Right renal cortex interstitium (tissue), 3 donors: ENCODE data around the gene GPI. TPM values are rescaled to one million over a fixed set of nuclear protein-coding genes. Genes with fewer than 3 reads are reported as not detected.
"Not testable (repeated sequence)": the region's sequence is repeated elsewhere in the genome, so short reads cannot be mapped to it uniquely, and the experiment has no call there.

ENCODE experiments used
- DNase-seq, 3 donors: peaks; one replicate each; pipeline ENCODE4 v3.0.0-alpha.2; 2013; ENCODE audit warnings: low read depth in 3 of 3, low spot score in 2 of 3
- polyA plus RNA-seq, 3 donors: library from polyadenylated mRNA; unstranded; fragments of 120-200 nt; gene quantifications; one replicate each; pipeline ENCODE4 v1.2.1, GENCODE V29; 2013; ENCODE audit not compliant: insufficient read length in 3 of 3

Gene GPI
- polyA plus RNA-seq, 3 donors, result 133 to 148 (median 143) TPM

DNA sequence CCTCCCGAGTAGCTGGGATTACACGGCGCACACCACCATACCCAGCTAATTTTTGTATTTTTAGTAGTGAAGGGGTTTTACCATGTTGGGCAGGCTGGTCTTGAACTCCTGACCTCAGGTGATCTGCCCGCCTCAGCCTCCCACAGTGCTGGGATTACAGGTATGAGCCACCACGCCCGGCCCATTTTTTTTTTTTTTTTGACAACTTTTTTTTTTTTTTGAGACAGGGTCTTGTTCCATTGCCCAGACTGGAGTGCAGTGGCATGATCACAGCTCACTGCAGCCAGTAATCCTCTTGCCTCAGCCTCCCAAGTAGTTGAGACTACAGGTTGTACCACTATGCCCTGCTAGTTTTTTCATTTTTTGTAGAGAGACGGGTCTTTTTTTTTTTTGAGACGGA lies 35.8 kb downstream of the GPI start:
- not testable (repeated sequence) for DNase-seq

DNA sequence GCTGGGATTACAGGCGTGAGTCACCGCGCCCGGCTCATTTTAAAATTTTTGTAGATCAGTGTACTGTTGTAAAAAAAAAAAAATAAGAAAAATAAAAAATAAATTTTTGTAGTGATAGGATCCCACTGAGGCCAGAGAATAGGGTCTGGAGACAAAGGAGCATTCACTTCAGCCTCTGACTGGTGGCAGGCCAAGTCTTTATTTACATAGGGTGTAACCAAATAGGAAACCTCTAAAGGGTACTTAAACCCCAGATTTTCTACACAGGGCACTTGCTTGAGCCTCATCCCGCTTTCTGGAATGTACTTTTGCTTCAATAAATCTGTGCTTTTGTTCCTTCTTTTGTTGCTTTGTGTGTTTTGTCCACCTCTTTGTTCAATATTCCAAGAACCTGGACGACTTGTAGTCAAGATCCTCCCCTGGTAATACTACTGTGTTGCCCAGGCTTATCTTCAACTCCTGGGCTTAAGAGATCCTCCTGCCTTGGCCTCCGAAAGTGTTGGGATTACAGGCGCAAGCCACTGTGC lies 37.1 kb downstream of the GPI start:
- no peak for DNase-seq

DNA sequence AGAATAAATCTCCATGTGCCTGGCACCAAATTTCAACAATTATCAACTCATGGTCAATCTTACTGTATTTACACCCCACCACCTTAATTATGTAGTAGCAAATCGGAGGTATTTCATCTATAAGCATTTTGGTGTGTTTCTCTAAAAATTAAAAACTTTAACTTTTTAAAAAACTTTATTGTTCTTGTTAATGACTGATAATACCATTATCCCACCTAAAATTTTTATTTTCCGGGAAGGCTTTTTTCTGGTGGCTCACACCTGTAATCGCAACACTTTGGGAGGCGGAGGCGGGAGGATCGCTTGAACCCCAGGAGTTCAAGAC lies 38.8 kb downstream of the GPI start:
- peak in 1 of 3 donors; percentile 1 for DNase-seq

DNA sequence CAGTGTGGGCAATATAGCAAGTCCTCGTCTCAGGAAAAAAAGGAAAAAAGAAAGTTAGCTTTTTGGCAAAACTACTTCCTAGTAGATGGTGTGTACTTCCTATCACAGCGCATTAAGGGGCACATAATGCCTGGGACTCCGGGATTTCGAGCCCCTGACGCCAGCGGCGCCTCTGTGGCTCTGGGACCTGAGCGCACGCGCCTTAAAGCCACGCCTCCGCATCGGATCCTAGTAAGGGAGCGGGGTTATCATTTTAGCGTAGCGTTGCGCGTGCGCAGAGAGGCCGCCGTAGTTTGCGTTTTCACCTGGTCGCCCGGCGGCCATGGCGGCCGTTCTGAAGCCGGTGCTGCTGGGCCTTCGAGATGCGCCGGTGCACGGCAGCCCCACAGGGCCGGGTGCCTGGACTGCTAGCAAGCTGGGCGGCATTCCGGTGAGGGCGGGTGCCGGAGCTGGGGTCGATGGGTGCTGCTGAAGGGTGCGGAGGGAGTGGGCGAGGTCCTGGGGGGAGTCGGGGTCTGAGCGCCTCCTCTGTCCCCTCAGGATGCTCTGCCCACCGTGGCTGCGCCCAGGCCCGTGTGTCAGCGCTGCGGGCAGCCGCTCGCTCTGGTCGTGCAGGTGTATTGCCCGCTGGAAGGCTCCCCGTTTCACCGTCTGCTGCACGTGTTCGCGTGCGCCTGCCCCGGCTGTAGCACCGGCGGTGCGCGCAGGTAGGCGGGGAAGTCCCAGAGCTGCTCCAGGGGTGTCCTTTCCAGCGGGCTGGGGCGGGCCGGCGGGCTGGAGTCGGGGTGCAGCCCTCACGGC lies 39.3 kb downstream of the GPI start, which contains the start of gene PDCD2L:
Gene PDCD2L (plus strand): TSS at position 291 of the 801 bp plus-strand sequence. CDS start 32 bp downstream, at position 323.
- peak; percentile 73 to 80 (median 77) for DNase-seq

DNA sequence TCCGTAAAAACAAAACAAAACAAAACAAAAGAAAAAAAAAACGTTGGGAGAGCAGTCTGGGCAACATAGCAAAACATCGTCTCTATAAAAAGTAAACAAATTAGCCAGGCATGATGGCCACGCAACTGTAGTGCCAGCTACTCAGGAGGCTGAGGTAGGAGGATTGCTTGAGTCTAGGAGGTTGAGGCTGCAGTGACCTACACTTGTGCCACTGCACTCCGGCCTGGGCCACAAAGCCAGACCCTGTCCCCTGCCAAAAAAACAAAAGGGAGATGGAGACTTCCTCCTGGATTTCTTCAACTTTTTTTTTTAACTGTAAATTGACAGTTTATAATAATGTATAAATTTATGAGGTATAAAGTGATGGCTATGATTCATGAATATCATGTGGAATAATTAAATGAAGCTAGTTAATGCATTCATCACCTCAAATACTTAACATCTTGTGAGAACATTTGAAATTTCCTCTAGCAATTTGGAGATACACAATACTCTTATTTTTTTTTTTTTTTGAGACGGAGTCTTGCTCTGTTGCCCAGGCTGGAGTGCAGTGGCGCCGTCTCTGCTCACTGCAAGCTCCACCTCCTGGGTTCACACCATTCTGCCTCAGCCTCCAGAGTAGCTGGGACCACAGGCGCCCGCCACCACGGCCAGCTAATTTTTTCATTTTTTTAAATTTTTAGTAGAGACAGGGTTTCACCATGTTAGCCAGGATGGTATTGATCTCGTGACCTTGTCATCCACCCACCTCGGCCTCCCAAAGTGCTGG lies 41.1 kb downstream of the GPI start:
- no peak for DNase-seq

DNA sequence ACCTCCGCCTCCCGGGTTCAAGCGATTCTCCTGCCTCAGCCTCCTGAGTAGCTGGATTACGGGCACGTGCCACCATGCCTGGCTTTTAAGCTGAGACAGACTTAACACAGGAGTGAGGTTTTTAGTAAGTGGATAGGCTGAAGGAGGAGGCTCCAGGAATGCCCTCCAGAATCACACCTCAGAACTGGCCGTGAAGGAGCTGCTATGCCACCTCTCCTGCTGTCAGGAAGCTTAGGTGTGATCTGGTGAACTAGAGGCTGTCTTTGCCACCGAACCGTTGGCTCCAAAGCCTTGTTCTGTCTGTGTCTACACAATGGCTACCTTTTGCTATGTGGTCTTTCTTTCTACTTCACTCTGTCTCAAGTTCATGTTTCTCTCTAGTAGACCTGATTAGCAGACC lies 43.4 kb downstream of the GPI start:
- no peak for DNase-seq

DNA sequence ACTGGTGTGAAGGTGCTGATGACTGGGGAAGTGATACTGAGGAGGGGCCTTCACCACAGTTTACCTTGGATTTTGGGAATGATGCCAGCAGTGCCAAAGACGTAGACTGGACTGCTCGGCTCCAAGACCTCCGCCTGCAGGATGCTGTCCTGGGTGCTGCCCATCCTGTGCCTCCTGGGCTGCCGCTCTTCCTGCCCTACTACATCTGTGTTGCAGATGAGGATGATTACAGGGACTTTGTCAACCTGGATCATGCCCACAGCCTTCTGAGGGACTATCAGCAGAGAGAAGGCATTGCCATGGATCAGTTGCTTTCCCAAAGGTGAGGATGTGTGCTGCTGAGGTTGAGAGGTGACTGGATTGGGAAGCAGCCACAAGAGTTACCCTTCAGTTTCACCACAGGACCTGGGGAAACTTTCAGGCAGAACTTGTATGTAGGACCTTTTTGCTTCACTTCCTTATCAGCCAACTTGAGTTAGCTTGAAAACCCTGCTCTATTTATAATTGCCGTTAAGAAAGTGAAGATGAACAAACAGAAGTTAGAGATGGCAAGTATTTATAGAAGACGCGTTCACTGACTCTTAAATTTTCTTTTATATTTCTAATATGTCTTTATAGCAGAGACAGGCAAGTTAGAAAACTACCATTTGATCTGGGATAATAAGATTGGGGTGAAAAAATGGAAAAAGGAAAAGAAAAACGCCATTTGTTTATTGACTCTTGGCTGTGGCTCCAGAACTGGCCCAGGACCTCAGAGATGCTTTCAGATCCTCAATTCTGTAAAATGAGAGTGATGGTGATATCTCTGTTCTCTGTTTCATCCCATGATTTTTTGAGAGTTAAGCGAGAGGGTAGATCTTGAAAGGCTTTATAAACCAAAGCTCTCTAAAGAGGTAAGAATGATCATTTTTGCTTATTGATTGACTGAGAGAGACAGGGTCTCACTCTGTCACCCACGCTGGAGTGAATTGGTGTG lies 44.5 kb downstream of the GPI start:
- no peak for DNase-seq

DNA sequence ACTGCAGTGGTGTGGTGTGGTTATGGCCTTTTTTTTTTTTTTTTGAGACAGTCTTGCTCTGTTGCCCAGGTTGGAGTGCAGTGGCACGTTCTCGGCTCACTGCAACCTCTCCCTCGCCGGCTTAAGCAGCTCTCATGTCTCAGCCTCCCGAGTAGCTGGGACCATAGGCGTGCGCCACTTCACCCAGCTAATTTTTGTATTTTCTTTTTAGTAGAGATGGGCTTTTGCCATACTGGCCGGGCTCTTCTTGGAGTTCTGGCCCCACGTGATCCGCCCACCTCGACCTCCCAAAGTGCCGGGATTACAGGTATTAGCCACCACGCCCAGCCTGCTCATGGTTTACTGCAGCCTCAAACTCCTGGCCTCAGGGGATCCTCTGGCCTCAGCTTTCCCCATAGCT lies 46.2 kb downstream of the GPI start:
- no peak for DNase-seq

DNA sequence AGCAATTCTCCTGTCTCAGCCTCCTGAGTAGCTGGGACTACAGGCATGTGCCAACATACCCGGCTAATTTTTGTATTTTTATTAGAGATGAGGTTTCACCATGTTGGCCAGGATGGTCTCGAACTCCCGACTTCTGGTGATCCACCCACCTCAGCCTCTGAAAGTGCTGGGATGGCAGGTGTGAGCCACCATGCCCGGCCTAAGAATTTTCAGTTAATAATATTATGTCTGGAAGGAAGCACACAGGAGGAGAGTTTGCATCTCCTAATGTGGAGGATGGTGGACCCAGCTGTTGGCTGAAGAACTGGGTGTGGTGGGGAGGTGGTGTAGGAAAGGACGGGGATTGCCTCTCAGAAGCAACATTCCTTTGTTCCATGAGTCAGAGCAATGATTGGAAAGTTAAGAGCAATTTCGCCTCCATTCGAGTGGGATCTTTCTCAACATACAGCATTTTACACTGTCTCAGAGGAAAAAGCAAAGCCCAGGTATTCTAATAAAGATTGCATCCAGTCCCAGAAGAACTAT lies 51.1 kb downstream of the GPI start:
- no peak for DNase-seq

DNA sequence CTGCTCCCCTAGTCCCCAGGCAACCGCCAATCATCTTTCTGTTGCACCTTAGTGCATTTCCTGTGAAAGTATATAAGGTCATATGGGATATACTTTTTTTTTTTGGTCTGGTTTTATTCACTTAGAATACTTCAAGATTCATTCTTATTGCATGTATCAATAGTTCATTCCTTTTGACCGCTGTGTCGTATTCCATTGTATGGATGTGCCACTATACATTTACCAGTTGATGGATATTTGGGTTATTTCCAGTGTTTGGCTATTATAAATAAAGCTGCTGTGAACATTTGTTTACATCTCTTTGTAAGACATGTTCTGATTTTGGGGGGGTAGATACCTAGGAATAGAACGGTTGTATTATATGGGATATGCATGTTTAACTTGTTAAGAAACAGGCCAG lies 53.3 kb downstream of the GPI start:
- no peak for DNase-seq

DNA sequence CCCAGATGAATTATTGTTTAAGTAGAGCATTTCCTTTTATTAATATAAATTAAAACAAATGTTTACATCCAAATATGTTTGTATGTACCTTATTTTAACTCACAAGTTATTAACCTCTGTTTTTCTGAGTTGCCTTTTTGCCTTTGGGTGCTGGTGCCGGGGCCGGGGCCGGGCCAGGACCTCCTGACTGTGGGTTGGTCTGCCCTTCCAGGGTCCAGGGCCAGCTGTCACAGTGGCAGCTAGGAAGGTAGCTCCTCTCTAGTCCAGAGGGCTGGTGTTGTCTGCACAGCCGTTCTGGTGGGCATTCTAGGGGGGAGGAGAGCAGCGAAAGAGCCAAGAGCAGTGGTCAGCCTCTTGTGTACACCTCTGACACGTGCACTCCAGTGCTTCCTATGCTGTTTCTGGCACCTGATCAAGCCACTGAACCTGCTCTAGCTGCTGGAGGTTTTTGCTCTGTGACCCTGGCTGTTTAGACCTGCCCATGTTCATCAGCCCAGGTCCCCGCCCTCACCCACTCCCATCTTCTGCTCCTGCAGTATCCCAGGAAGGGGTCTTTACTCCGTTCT lies 61.2 kb downstream of the GPI start:
- no peak for DNase-seq

DNA sequence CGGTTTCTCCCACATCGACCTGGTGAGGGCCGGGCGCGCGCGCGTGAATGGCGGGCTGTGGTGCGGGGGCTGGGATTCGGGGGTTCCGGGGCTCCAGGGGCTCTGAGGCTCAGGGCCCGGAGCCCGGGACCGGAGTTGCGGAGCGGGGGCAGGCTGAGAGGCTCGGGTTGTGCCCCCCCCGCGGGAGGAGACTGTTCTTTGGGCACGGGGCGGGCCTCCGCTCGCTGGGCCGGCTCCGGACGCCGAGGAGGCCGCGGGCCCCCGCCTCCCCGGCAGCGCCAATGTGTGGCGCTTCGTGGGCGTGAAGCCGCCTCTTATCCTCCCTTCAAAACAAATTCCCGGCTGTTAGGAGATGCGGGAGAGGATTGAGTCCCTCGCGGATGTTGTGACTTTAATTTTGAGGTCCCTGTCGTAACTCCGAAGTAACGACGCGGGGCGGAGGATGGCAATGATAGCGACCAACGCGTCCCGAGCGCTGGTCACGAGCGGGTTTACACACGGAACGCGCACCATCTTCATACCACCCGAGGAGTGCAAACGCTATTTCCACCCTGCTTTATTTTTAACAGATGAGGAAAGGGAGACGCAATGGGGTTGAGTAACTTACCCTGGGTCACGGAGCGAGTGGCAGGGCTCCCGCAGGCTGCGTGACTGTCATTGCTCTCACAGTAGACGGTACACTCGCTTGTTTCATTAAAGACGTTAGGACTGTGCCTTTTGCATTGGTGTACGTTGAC lies 63.7 kb downstream of the GPI start:
- DNase-seq, result peak in 1 of 3 donors; percentile 12

DNA sequence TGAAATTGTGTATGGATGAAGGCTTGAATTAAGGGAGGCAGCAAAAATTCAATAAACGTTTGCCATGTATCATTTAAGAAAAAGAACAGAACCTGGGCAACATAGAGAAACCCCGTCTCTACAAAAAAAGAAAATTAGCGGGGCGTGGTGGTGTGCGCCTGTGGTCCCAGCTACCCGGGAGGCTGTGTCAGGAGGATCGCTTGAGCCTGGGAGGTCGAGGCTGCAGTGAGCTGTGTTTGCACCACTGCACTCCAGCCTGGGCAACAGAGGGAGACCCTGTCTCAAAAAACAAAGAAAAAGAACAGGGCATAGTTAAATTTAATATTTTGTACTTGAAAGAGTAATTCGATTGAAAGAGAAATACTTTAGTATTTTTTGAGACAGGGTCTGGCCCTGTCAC lies 64.6 kb downstream of the GPI start:
- DNase-seq, result no peak

DNA sequence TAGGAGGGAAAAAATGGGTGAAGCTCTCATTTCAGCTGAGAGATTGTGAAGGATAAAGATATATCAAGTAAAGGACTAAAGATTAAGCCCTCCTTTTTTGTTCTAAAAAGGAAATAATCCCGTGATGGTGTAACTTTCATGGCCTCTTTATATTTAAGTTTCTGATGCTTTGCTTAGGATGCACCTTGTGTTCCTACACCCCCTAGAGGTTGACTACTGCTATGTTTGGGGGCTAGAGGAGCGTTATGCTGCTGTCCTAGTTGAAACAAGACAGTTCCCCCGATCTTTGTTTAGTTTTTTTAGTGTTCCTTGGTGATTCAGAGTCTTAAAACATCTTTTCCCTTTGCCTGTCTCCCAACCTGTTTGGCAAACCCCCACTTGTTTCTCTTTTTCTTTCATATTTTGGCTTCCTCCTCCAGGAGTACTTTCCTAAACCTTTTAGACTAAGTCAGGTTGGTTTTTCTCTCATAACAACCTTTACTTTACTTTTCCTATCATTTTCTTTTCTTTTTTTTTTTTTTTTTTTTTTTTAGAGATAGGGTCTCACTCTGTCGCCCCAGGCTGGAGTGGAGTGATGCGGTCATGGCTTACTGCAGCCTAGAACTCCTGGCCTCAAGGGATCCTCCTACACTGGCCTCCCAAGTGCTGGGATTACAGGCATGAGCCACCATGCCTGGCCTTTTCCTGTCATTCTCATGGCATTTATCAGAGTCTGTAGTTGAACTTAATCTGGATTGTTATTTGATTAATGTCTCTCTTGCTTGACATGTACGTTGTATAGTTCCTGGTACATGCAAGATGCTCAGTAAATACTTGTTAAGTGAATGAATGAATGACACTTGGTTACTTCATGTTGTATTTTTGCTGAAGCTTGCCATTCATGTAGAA lies 66.0 kb downstream of the GPI start:
- DNase-seq, result peak in 1 of 3 donors; percentile 3

DNA sequence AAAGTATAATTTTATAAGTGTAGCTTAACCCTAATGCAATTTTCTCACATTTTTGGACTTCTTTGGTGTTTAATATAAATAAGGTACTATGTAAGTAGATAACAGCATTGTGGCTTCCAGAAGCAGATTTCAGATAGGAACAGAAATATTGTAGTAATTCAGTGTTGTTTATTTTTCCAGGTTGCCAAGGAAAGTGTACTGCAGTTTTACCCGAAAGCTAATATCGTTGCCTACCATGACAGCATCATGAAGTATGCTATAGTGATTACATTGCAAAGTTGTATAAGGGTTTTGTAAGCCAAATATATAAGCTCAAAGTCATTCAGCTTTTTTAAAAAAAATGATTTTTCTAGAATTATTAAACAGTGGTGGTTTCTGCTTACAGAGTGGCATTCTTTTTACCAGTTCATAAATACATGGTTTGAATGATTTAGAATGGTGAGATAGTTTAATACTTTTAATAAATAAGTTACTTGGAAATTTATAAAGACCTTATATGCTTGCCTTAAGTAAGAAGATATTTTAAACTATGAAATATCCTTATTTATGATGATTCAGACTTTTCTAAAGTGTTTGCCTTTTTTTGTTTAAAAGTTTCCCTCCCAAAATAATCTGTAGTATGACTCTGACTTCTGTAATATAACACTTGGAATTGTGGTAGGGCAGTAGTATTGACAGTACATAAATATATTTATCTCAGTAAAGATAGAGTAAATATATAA lies 66.8 kb downstream of the GPI start:
- DNase-seq, result no peak

DNA sequence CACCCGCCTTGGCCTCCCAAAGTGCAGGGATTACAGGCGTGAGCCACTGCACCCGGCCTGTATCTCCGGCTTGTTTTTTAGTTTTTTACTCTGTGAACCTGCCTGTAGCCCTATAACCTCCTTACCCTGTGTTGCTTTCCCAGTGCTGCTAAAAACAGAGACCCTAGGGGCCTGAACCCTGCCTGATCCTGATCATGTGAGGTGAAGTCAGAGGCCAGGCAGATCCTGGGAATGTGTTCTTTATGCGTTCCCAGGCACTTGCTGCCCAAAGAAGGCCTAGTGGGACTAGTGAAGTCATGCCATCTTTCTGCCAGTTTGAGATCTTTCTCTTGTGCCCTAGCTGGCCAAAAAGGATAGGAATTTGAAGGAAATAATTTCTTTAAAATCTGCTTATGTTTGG lies 67.8 kb downstream of the GPI start:
- no peak for DNase-seq

DNA sequence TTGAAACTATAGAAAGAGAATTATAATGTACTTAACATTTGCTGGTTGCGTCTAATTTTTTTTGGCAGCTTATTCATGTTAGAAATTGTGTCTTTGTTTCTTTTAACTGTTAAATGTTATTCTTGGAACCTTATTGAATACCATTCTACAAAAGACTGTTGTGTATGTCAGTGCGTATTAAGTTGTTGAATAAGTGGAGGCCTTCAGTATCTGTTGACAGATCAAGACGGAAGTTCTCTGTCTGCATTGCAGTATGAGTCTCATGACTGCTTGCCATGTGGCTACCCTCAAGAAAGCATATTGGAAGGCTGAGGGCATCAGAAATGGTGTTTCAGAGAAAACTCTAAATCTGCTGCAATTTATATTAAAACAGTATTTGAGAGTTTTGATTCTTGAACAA lies 71.7 kb downstream of the GPI start:
- no peak for DNase-seq

DNA sequence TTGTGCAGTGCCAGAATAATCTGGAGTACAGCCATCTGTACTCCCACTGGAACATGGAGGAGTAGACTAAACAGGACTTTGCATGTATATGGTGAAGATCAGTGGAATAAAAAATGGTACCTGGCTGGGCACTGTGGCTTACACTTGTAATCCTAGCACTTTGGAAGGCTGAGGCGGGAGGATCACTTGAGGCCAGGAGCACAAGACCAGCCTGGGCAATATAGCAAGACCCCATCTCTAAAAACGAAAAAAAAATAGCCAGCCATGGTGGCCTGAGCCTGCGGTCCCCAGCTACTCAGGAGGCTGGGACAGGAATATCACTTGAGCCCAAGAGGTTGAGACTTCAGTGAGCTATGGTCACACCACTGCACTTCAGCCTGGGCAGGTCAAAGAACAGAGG lies 83.2 kb downstream of the GPI start:
- no peak for DNase-seq
